ENCODE results near the gene CFAP20DC. TPM values are rescaled to one million over a fixed set of nuclear protein-coding genes. Genes with fewer than 3 reads are reported as not detected.

CFAP20DC gene
- total RNA-seq, 2 donors from 2014 or later = 6.5 to 9.5 TPM

- no peak overlapping the region for H3K9ac ChIP-seq (ENCODE audit: extremely low read depth, low read length, poor library complexity, severe bottlenecking)
- TF ChIP-seq CTCF (conservative IDR thresholded peaks at IDR 0.05) = no peak
- H3K4me1 ChIP-seq (ENCODE audit: control insufficient read depth, insufficient read depth, low read length) = no peaks in the 10 kb centered on the region
- no peak overlapping the region for H3K27ac ChIP-seq (ENCODE audit: low read depth, low read length)
- Mint-ChIP-seq H3K9me3 (peaks cover 3% of the 10 kb centered on the region), H3K27ac (no peak overlapping the region), H3K4me3 (no peak overlapping the region), H3K36me3 (ENCODE audit: low read depth) (no peaks in the 10 kb centered on the region), H3K27me3 (ENCODE audit: insufficient read depth) (no peaks in the 10 kb centered on the region), H3K4me1 (no peaks in the 10 kb centered on the region)
- DNase-seq = no peak
- no peaks in the 10 kb centered on the region for H3K9me3 ChIP-seq (ENCODE audit: control insufficient read depth, low read length)
- WGBS, 2 experiments (ENCODE audit: insufficient coverage in 1 of 2, insufficient read length in 1 of 2) = 90 to 95% methylated on average over 3 to 5 of the region's 5 CpGs
- no peaks in the 10 kb centered on the region for H3K27me3 ChIP-seq (ENCODE audit: control insufficient read depth, insufficient read depth, low read length, poor library complexity, severe bottlenecking)
- H3K36me3 ChIP-seq (ENCODE audit: control insufficient read depth, insufficient read depth, low read length) = no peaks in the 10 kb centered on the region
- no peak overlapping the region for H3K4me3 ChIP-seq (ENCODE audit: low read length)
These were observed 165.4 kb downstream of the CFAP20DC start for GRCh38 chr3:58884453-58884852.

GRCh38 chr3:58880182-58880581 lies 169.6 kb downstream of the CFAP20DC start:
- WGBS, 2 experiments (ENCODE audit: insufficient coverage in 1 of 2, insufficient read length in 1 of 2) = 100% methylated on average over 1 of the region's 1 CpG
- no peaks in the 10 kb centered on the region for H3K27me3 Mint-ChIP-seq (ENCODE audit: insufficient read depth)
- Histone ChIP-seq H3K4me1 (ENCODE audit: control insufficient read depth, insufficient read depth, low read length) (no peaks in the 10 kb centered on the region), H3K9ac (ENCODE audit: extremely low read depth, low read length, poor library complexity, severe bottlenecking) (no peak overlapping the region), H3K9me3 (ENCODE audit: control insufficient read depth, low read length) (no peaks in the 10 kb centered on the region), H3K36me3 (ENCODE audit: control insufficient read depth, insufficient read depth, low read length) (no peaks in the 10 kb centered on the region), H3K27me3 (ENCODE audit: control insufficient read depth, insufficient read depth, low read length, poor library complexity, severe bottlenecking) (no peaks in the 10 kb centered on the region), H3K27ac (ENCODE audit: low read depth, low read length) (no peak overlapping the region), H3K4me3 (ENCODE audit: low read length) (no peak overlapping the region)
- no peak for TF ChIP-seq CTCF (conservative IDR thresholded peaks at IDR 0.05)
- no peak overlapping the region for H3K4me3 Mint-ChIP-seq
- H3K36me3 Mint-ChIP-seq (ENCODE audit: low read depth) = no peaks in the 10 kb centered on the region
- DNase-seq = no peak
- H3K4me1 Mint-ChIP-seq = no peaks in the 10 kb centered on the region
- H3K9me3 Mint-ChIP-seq = no peaks in the 10 kb centered on the region
- no peak overlapping the region for H3K27ac Mint-ChIP-seq

- Histone ChIP-seq H3K4me1 (ENCODE audit: control insufficient read depth, insufficient read depth, low read length) (no peaks in the 10 kb centered on the region), H3K9ac (ENCODE audit: extremely low read depth, low read length, poor library complexity, severe bottlenecking) (no peak overlapping the region), H3K36me3 (ENCODE audit: control insufficient read depth, insufficient read depth, low read length) (no peaks in the 10 kb centered on the region), H3K27ac (ENCODE audit: low read depth, low read length) (no peak overlapping the region), H3K27me3 (ENCODE audit: control insufficient read depth, insufficient read depth, low read length, poor library complexity, severe bottlenecking) (no peaks in the 10 kb centered on the region), H3K9me3 (ENCODE audit: control insufficient read depth, low read length) (no peaks in the 10 kb centered on the region), H3K4me3 (ENCODE audit: low read length) (no peak overlapping the region)
- WGBS, 2 experiments (ENCODE audit: insufficient coverage in 1 of 2, insufficient read length in 1 of 2) = 87 to 88% methylated on average over 2 of the region's 2 CpGs
- Mint-ChIP-seq H3K4me3 (no peak overlapping the region), H3K27me3 (ENCODE audit: insufficient read depth) (no peaks in the 10 kb centered on the region), H3K9me3 (no peaks in the 10 kb centered on the region), H3K4me1 (no peaks in the 10 kb centered on the region), H3K36me3 (ENCODE audit: low read depth) (no peaks in the 10 kb centered on the region), H3K27ac (no peak overlapping the region)
- no peak for TF ChIP-seq CTCF (conservative IDR thresholded peaks at IDR 0.05)
- no peak for DNase-seq
These were observed 175.0 kb downstream of the CFAP20DC start for GRCh38 chr3:58874795-58875194.

All from endodermal cell (in vitro differentiated cells).